Tibial nerve (tissue), 4 donors: ENCODE measurements around the gene EYS.

Experiments used
- CTCF ChIP-seq, 5 experiments: fragments of 200-600 bp in 3 of 5; fragments of 450-650 bp in 2 of 5; sonication (generic) in 3 of 5; IDR thresholded peaks; one replicate each; pipeline ENCODE4 v1.5.1; 2016 to 2019; ENCODE audit warnings: antibody characterized with exemption in 5 of 5, mild to moderate bottlenecking in 3 of 5, moderate library complexity in 2 of 5
- EP300 ChIP-seq, 2 donors: sonication (generic); formaldehyde crosslinking; IDR thresholded peaks; one replicate each; pipeline ENCODE4 v1.6.1; 2017; ENCODE audit warnings: antibody characterized with exemption in 2 of 2, mild to moderate bottlenecking in 1 of 2
- POLR2A ChIP-seq, 2 donors: fragments of 450-650 bp; IDR thresholded peaks; one replicate each; pipeline ENCODE4 v1.6.1; 2017; ENCODE audit warnings: antibody characterized with exemption in 2 of 2, mild to moderate bottlenecking in 2 of 2, moderate library complexity in 2 of 2

DNA sequence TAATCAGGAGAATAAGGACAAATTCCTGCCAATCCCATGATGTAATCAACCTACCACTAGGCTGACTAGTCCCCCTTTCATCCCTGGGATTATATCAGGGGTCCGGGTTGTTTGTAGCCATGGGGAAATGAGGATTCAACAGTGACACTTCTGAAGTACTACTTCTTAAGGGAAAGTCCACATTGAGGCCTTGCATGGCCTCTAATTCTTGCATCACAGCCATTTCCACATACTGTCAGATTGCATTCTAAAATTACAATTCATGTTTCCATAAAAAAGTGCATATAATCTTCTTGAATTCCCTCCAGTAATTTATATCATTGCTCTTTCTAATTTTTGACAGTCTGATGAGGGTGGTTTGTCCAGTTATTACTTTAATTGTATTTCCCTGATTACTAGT is 1887.2 kb downstream of the EYS start:
- TF ChIP-seq CTCF (IDR thresholded peaks at IDR 0.05): no peak
- no peak for TF ChIP-seq POLR2A (IDR thresholded peaks at IDR 0.05)
- no peak for TF ChIP-seq EP300 (IDR thresholded peaks at IDR 0.05)
